ENCODE data around the gene LEMD1.
A peak's percentile ranks its signal among the peaks of the same experiment; 100 is the strongest.

Gene LEMD1, protein sequence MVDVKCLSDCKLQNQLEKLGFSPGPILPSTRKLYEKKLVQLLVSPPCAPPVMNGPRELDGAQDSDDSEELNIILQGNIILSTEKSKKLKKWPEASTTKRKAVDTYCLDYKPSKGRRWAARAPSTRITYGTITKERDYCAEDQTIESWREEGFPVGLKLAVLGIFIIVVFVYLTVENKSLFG

DNA sequence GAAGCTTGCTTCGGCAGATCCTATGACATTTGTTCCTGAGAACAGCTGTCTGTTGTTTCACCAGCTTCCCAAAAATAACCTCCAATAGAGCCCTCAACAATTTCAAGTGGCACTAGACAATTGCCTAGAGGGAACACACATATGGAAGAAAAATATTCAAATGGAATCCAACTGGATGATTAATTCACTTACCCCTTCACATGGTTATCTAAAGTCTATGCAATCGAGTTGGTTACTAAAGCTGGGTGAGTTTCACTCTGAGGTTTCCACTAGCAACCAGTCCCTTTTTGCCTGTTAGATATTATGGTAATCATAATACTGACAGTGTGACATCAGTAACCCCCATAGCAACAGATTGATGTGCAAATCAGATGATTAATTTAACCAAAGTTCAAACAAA lies at the start of gene LEMD1:
Gene LEMD1 (minus strand): TSS at position 259 of the 400 bp plus-strand sequence. CDS start 1,520 bp downstream, outside the sequence.
- DNase-seq (ENCODE audit: low read depth in 2 of 2), result no peak

DNA sequence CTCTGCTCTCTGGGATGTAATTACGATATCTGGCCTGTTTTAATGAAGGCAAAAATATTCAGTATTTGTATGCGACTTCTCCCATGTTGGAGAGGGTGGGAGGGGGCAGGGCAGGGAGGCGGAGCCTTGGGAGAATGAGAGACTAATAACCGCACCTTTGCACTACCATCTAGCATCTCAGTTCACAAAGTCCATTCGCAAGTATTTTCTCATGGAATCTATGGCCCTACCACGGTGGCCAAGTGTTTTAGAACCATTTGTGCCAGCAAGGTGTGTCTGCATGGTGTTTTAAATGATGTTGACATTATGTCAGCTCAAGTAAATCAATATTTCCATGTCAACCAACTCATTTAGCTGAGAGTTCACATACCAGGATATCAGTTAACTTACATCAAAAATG lies 48.3 kb upstream of the LEMD1 start:
- DNase-seq (ENCODE audit: low read depth in 2 of 2), result no peak

DNA sequence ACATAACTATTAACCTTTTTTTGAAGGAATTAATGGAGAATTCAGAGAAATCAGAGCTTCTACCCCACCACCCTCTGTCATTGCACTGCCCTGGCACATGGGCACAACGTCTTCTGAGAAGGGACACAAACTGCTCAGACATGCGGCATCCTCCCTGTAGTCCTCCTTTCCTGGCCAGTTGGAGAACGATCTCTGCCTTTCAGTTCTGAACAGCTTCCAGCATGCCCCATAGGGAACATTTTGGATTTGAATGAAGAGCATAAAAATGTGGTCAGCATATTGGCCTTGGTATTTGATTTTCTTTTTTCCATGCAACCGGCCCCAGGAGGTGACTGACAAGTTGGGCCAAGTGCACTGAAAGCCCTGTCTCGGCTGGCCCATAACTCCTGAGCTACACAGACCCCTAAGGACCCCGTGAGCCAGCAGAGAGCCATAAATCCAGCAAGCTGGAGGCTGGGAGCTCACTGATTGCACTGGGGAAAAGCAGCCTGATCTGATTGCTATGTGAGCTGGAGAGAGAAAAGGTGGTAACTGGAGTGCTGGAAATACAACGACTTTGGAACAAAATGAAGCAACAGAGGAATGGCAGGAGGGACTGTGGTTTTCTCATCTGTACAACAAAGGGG lies 44.9 kb upstream of the LEMD1 start:
- no peak for DNase-seq (ENCODE audit: low read depth in 2 of 2)

DNA sequence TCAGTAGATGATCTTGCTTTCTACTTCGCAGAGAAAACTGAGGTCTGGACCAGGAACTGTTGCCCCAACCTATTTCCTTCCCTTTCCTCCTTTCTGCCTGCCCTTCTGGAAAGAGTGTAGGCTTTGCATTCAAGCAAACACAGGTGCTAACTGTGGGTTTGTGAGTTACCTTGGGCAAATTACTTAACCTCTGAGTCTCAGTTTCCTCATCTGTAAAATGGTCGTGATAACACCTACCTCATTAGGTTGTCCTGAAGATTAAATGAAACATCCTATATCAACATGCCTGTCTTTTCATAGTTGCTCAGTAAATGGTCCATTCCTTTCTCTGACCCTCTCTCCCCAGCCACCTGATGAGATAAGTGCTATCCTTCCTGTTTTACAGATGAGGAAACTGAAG lies 43.5 kb upstream of the LEMD1 start:
- DNase-seq (ENCODE audit: low read depth in 2 of 2), result no peak

DNA sequence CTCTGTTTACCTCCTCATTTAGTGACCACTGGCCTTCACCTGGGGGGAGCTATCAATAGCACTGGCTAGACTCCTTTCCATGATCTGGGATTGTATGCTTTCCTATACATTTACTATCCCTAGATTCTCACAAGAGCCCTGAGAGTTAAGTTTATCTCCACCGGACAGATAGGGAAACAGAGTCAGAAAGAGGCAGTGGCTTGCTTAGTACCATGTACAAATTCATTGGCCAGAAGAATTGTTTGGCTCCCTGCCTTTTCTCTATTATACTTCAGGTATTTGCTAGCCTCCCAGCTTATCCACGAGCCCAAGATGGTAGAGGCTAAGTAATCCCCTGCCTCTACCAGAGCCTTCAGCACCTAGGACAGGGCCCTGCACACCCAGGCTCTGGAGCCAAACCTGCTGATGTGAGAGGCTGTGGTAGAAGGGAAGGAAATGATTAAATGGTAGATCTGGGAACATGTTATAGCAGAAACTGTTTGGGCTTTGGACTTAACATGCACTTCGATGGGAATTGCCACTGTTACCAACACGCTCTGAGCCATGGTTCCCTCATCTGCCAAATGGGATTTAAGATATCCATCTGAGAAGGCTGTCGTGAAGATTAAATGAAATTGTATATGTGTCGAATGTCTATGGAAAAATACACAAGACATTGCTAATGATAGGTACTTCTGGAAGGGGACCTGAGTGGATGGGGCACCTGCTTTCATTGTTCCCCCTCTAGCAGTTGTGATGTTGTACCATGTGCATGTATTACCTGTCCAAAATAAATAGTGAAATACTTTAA lies 37.1 kb upstream of the LEMD1 start:
- DNase-seq (ENCODE audit: low read depth in 2 of 2), result no peak

DNA sequence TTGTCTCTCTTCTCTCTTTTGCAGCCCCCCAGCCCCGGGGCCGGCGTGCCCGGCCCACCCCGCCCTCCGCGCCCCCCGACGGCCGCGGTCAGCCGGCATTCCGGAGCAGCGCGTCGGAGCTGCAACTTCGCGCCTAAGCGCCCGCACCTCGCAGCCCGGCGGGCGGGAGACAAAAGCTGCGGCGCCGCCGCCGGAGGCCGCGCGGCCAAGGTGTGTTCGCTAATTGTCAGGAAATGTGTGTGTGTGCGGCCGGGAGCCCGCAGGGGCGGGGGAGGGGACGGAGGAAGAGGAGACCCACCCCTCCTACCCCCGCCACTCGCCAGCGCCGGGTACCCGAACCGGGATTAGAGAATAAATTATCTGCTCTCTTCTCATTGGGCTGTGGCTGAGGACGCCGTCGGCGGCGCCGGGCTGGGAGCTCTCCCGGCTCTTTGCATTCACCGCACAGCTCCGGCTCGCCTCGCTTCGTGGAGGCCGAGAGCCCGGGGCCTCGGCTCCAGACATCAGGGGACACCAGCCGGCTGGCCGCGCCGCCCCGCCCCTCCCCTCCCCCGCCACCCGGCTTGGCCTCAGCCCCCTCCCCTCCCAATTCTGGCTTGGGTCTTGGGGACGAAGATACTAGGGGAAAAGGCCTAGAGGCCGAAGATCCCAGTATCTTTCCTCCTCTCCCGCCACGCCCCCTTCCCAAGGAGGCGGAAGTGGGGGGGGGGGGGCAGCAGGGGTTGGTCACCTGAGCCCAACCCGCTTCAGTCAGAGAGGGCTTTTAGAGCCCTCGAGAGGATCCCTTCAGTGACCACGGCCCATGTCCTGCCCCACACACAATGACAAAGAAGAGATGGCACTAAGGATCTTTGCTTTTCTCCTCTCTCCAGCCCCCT lies 35.3 kb upstream of the LEMD1 start:
- no peak for DNase-seq (ENCODE audit: low read depth in 2 of 2)

DNA sequence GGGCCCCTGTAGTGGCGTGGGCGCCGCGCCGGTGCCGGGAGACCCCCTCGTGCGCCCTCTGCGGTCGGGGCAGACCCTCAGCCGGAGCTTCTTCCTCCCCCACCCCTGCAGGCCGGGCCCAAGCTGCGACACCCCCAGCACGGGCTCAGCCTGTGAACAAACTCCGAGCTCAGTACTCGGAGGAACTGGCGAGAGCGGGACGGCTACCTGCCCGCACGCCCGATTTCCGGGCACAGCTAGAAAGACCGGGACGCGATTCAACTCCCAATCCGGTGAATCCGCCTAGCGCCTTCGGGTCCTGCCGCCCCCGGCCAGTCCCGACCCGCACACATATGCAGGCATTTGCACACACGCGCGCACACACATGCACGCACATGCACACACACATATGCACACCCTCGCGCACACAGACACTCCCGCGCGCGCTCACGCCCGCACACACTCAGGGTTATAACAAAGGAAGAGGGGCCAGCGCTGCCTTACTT lies 34.6 kb upstream of the LEMD1 start:
- no peak for DNase-seq (ENCODE audit: low read depth in 2 of 2)

DNA sequence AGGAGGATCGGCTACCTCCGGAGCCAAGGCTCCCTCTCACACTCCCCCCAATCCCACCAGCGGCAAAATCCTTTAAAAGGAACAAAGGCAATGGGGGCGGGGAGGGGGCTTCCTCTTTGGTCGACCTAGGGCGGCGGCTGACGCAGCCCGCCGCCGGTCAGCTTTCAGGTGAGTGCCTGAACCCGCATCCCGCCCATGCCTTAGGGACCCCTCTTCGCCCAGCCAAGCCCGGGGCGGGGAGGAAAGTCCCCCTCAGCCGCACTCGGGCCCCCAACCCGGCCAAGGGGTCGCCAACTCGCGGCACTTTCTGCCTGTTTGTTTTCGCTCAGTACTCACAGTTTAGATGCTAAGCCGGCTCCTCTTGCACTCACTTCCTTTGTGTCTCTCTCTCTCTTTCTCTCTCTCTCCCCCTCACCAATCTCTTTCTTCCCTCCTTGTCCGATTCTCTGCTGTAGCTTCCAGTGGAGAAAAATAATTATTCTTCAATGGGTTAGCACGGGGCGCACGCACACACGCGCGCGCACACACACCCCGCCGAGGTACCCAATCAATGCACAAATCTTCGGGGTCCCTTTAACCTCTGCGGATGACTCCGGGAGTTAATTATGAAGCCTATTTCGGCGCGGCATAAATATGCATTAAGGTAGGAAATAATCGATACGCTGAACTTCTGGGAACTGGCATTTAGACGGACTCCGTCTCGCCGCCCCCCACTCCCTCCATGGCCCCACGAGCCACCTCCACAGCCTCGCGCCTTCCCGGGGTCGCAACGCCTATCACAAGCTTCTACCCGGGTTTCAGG lies 33.9 kb upstream of the LEMD1 start, which contains the start of gene BLACAT1:
Gene BLACAT1 (minus strand): TSS at position 465 of the 802 bp plus-strand sequence.
- DNase-seq (ENCODE audit: low read depth in 2 of 2), result no peak

DNA sequence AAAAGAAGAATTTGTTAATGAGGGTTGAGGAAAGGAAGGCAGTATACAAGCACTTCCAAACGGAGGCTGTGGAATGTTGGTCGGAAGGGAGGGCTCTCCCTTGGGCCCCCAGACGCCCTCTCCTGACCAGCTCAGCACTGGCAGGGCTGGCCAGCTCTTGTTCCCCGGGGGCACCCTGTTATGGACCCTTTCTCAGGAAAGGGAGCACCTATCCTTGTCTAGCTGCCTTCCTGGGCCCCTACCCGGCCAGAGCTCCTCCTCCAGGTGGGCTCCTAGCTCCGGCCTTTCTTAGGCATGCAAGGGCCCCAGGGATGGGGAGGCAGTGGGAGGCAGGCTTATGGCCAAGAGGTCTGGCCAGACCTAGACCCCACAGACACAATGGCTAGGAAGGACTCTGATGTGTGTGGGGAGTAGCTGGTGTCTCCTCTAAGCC lies 33.1 kb upstream of the LEMD1 start:
- DNase-seq (ENCODE audit: low read depth in 2 of 2), result no peak

DNA sequence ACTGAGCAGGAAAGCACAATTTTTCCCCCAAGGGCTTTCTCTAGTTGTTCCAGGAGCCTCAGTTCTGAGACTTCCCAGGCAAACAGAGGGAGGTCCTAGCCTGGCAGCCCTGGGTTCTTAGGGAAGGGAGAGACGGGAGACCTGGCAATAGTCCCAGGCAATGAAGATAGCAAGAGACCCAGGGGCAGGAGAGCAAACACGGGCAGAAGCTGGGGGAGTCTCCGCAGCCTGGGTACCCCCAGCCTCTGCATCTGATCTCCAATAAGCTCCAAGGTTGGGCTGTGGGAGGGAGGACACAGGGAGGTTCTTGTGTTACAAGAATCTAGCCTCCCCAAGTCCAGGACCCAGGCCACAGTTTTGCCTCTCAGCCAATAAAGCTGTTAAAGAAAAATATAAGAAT lies 31.6 kb upstream of the LEMD1 start:
- DNase-seq (ENCODE audit: low read depth in 2 of 2), result no peak

DNA sequence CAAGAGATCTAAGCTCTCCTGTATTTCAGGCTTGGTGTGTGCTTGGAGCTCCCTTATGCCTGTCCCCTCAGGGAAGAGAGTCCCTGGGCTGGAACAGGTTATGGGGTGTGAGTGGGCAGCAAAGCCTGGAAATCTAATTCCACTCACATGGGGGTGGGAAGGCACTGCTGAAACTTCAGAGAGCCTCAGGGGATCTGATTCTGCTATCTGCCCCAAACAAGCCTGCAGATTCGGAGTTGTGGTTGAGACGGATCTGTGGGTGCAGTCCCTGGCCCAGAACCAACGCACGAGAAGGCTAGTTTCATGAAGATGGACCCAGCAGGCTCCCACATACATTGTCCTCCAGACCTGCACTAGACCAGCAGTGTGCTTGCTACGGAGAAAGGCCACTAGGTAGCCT lies 31.1 kb upstream of the LEMD1 start:
- no peak for DNase-seq (ENCODE audit: low read depth in 2 of 2)

DNA sequence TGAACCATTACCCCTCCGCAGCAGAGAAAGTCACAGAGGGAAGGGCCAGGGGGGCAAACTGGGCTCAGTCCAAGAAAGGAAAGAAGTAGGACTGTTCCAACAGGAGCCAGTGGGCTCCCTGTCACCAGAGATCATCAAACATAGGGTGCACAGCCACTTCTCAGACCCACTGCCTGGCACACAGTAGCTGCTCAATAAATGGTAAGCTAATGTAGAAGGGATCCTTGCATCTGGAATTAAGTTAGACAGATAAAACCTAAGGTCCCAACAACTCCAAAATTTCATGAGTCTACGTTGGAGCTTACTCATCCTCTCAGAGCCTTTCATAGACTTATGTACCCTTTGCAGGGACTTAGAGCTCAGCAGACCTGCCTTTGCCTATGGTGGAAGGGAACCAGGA lies 30.5 kb upstream of the LEMD1 start:
- DNase-seq (ENCODE audit: low read depth in 2 of 2), result no peak

DNA sequence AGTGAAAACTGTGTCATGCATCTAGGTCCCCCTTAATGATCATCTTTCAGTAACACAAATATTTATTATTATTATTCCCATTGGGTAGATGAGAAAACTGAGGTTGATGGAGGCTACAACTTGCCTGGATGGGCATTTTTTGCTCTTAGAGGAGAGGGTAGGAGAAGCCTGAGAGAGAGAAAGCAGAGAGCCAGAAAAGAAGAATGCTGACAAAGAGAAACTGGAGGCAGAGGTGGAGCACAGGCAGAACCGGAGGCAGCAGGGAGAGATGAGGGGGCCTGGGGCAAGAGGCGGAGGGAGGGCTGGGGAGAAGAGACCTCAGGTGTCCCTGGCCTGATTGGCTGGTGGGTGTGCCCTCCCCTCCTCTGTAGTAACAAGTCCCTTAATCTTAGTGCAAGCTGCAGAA lies 29.9 kb upstream of the LEMD1 start:
- DNase-seq (ENCODE audit: low read depth in 2 of 2), result no peak

DNA sequence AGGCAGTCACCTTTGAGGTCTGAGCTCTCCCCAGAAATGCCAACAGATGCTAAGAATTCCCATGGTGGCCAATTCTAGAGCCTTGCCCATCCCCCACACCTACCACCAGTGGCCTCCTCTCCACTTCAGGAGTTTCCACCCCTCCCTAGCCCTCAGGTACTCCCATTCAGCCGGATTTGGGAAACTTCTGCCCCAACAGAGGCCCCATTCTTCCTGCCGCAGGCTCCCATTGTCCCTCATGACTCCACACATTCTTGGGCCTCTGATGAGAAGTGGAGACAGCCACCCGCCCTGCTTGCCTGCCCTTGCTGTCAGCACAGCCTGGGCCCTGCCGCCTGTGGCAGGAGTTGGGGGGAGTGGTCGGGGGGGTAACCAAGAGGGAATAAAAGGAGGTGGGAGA lies 29.3 kb upstream of the LEMD1 start:
- DNase-seq (ENCODE audit: low read depth in 2 of 2), result no peak

DNA sequence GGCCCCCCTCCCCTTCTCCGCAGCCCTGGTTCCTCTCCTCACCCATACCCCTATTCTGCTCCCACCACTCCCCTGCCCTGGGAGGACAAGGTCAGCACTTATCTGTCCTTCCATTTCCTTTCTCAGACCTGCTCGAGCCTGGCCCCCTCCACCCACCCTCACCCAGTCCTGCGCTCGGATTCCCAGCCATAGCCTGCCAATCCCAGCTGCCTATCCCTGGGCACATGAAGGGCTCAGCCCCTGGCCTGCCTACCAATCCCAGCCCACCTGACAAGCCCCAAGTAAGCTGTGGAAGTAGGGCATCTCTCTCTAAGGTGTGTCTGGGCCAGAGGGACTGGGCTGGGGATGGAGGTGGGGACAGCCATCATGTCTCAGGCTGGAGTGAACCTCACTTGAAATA lies 28.6 kb upstream of the LEMD1 start:
- no peak for DNase-seq (ENCODE audit: low read depth in 2 of 2)

DNA sequence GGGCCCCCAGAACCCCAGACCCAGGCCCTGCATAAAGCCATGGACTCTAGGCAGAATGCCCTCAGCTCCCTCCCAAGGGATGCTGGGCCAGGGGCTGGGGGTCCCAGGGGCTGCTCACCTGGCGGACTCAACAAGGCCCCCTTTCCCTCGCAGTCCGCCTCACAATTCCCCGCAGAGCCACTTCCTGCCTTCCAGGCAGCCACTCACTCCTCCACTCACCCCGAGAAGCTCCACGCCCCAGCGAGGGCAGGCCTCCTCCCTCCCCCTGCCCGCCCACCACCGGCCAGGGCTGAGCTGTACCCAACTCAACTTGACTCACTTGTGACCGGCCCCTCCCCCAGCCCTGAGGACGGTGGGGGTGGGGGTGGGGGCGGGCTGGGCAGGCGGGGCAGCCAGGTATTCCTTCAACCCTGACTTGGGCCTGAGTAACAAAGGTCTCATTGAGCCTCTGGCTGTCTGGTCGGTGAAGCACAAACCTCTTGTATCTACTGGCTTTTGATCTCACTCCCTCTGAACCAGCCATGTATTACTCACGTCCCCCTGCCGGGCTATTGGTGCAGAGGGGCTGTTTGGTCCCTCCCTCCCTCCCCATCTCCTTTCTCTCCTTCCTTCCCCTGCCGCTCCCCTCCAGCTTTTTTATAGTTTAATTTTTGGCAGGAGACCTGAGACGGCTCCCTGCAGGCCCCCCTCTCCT lies 28.0 kb upstream of the LEMD1 start:
- peak; percentile 12 to 26 for DNase-seq (ENCODE audit: low read depth in 2 of 2)

DNA sequence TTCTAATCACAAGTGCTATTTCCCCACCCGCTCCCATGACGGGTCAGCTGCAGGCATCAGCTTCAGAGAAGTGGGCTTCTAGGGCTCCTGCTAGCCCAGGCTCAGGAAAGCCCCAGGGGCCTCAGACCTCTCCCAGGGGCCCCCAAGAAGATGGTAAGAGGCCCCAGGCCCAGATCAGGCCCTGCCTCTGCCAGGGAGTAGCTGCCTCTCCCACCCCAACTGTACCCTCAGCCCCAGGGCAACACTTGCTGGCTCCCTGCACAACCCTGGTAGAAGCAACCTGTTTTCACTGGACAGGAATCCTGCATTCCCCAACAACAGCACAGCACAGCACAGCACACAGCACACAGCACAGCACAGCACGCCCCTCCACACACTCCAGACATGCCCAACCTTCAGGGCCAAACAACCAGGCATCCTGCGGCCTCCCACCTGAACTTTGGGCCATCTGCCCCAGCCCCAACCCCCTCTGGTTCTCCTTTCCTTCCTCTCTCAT lies 27.4 kb upstream of the LEMD1 start:
- no peak for DNase-seq (ENCODE audit: low read depth in 2 of 2)

DNA sequence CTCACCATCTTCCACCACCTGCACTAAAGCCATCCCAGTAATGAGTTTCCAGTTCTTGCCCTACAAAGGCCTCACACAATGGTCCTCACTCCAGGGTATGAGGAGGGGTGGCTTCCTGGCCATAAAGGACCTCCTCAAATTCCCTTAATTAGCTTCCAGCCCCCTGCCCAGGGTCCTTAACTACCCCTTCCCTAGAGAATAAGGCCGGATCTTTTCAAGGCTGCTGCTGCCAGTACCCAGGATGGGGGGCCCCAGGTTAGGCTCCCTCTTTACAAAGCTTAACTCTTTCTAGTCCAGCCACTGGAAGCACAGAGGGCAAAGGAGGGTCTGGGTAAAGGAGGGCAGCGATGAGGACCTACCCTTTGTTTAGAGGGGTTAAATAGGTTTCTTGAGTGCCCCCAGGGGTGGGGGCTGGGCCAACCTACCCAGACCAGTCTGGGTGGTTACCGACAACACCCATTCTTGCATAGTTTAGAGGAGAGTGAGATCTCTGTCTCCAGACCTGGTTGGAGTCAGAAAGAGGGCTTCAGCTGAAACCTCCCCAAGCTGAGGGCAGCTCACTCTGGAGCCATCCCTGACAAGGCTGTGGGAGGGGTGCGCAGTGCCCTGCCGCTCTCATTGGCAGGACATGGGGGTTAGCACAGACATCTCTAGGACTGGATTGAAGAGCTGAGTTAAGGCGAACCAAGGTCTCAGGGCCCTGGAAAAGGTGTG lies 26.8 kb upstream of the LEMD1 start:
- no peak for DNase-seq (ENCODE audit: low read depth in 2 of 2)
